ENCODE data around the gene MNX1.

The MNX1 gene

DNA sequence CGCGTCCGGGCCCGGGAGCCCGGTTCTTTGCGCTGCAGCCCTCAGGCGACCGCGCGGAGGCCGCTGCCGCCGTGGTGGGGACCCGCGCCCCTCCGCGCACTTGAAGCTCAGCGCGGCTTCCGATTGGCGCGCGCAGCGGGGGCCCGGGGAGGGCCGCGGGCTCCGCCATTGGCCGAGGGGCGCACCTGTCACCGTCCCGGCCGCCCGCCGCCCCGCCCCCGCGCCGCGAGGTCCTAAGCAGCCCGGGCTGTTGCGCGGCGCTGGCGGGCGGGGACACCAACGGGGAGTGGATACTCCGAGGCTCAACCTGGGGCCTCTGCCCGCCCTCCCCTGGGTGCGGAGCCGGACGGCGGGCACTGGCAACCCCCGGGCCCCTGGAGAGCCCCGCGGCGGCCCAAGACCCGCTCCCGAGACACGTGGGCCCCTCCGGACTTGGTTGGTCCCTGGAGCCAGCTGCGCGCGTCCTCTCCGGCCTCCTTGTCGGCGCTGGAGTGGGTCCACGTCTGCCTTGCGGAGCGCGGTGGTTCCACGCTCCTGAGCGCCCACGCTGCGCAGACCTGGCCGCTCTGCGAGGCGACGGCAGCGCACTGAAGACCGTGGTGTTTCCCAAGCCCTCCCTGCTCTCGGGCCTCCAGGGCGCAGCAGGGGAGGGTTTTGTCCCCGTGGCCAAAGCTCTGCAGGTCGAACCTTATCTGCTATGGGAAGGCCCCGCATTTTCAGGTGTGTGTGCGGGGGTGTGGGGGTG, at the start of gene MNX1:
Gene MNX1, minus strand, starts transcription at position 76 of the 745 bp plus-strand sequence. CDS start 313 bp downstream, outside the sequence.
- DNase-seq: peak in 1 of 56 donors; percentile 12

DNA sequence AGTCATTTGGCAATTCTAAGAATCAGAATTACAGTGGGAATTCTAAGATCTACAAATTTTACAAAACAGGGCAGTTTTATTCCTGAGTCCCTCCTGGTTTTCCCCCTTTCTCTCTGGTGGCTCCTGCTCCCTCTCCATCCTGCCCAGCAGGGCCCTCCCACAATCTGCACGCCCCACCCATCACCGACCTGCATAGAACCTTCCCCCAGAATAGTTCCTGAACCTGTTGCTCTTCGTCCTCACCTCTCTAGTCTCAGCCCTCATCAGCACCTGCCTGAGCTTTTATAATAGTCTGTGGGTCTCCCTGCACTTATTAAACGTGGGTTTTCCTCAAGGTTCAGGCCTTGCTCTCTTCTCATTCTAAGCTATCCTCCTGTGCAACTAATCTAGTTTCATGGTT, 49.1 kb upstream of the MNX1 start:
- no peak for DNase-seq

DNA sequence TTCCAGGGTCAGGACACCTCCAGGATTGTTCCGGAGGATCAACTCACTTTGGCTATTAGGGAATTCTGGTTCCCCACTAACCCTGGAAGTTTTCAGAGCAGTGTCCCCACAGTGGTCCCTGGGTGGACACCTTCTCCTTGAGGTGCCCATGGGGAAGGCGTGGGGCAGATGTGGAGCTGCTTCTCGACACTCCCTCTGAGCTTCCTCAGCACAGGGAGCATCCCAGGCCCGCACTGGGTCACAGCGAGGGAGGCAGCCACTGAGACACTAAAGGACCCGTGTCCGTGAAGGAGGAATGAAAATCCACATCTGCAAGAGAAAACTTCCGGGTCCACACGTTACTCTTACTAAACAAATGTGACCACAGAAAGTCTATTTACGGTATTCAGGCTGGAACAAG, 48.2 kb upstream of the MNX1 start:
- DNase-seq: no peak

DNA sequence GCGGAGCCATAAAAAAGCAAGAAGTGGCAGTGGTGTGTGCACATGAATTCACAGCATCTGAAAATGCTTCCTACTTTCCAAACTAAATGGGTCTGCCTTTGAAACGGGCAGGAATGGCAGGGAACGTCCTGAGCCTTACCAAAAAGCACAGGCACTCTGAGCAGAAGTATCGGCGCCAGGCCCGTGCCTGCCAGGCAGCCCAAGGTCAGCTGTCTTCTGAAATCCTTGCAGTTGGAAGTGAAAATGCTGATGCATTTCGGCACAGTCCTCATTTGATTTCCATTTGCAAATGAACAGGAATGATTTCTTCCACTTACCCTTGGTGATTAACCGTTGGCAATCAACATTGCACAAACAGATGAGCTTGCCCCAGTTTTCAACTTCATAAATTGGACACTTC, 47.6 kb upstream of the MNX1 start:
- no peak for DNase-seq

DNA sequence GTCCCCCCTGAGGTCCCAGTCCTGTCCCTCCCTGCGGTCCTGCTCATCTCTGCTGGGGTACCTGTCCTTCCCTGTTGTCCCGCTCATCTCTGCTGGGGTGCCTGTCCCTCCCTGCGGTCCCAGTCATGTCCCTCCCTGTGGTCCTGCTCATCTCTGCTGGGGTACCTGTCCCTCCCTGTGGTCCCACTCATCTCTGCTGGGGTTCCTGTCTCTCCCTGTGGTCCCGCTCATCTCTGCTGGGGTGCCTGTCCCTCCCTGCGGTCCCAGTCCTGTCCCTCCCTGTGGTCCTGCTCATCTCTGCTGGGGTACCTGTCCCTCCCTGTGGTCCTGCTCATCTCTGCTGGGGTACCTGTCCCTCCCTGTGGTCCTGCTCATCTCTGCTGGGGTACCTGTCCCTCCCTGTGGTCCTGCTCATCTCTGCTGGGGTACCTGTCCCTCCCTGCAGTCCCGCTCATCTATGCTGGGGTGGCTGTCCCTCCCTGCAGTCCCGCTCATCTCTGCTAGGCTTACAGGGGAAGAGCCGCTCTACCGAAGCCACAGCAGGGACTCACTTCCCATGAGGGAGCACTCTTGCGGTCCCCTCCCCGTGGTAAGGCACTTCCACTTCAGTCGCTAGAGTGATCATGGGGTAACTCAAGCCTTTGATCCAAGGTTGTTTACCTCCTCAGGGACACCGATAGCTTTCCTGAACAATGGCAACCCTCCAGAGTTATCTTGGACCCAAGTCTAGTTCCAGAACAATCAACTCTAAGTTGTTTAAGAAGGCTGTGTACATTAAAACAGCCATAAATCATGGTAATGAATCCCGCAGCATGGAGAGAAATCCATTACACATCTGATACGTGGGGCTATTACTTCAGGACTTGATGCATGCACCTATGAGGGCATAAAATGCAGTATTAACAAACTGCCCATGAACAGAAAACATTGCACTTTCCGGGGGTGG, 46.8 kb upstream of the MNX1 start:
- no peak for DNase-seq

DNA sequence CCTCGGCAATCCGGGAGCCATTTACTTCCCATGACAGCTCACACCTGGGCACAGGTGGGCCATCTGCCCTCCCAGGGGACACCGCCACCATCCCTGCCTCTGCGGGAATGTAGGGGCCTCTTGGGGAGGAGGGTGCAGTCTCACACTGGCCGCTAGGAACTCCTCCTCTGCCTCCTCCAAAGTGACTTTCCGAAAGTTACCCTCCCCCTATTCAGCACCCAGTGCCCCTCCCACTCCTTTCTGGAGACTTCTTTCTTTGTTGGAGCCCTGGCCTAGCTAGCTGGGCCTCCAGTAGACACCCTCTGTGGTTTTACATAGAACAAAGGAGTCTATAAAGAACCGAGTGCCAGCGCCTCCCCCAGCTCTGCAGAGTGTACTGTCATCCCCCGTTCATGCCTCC, 45.8 kb upstream of the MNX1 start:
- no peak for DNase-seq

DNA sequence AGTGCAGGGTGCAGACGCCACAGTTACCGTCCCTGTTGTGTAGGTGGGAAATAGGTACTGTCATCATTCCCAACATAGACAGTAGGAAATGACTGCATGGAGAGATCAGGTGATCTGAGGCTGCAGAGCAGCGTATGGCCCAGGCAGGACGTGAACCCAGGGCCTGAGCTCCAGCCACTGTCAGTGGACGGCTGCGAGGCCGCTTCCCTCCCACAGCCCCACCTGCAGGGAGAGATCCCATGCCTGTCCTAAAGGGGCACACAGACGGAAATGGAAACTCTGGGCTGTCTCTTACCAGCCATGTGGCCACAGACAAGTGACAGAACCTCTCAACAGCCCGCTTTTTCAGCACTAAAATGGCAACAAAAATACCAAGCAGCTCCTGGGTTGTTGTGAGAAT, 44.5 kb upstream of the MNX1 start:
- no peak for DNase-seq

DNA sequence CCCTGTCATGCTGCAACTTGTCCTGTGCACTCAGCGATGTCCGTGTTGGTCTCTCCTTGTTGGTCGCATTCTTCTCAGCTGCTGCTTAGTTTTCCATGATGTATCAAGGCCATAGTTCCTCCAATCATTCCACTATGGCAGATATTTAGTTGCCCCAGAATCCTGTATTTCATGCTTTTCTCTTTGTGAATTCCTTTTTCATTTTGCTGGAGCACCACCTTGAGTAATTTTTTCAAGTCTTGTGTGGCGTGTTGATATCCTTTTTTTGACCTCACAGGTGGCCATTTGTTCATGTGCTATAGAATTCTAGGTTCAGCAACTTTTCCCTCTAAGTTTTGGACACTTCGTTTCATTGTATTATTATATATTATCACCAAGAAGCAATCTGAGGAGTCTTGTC, 42.7 kb upstream of the MNX1 start:
- no peak for DNase-seq

DNA sequence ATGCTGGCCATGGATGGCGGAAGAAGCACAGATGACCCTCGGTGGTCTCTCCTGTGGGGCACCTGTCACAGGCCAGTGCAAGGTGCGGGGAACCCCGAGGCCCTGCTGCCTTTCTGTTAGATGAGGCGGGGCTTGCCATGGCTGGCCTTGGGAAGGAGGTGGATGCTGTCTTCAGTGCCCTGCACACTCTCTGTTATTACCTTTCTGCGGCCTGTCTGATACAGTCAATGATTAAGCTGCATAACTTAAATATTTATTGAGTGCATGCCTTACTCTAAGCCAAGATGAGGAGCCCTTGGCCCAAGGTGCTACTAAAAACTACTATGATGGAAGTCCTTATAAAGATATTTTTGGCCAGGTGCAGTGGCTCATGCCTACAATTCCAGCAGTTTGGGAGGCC, 36.7 kb upstream of the MNX1 start:
- no peak for DNase-seq

DNA sequence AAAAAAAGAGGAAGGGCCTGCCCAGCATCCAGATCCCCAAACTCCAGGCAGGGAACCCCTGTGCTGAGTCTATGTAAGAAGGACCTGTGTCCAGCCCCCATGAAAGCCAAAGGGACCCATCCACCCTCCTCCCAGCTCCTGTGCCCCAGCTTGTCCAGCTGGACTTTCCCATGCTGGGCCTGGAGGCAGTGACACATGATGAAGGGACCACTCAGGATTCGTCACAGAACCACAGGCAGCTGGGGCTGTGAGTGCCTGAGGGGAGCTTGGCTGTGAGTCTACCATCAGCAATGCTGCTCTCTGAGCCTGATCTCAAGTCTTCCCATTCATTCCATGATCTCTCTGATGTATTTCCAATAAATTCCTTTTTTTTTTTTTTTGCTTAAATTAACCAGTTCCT, 36.2 kb upstream of the MNX1 start:
- DNase-seq: no peak

DNA sequence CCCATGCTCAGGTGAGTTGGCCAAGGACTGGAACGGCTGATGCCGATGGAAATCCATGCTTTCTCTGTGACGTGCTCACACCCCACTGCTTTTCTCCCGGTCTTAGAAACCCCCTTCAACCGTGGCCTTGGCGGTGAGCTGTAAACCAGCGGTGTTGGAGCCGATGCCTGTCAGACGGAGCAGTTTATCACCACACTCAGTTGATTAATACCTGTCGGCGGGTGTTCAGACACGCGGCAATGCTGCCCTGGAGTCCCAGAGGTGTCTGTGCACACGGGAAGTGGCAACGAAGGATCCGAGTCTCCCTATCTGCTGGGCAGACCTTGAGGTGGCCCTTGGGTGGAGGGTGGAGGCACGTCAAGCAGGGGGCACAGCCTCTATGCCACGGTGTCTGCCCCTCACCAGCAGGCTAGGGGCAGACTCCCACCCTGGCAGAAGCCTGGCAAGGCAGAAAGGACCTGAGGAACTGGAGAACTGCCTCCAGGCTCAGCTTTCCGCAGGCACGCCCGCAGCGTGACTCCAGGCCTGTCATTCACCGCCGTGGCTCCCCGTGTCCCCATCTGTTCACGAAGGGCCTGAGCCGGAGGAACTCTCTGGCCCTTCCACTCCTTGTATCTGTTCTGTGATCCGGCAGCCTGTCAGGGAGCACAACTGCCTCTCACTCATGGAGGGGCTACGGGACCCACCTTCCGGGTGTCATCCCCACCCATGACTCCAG, 34.6 kb upstream of the MNX1 start:
- DNase-seq: no peak

DNA sequence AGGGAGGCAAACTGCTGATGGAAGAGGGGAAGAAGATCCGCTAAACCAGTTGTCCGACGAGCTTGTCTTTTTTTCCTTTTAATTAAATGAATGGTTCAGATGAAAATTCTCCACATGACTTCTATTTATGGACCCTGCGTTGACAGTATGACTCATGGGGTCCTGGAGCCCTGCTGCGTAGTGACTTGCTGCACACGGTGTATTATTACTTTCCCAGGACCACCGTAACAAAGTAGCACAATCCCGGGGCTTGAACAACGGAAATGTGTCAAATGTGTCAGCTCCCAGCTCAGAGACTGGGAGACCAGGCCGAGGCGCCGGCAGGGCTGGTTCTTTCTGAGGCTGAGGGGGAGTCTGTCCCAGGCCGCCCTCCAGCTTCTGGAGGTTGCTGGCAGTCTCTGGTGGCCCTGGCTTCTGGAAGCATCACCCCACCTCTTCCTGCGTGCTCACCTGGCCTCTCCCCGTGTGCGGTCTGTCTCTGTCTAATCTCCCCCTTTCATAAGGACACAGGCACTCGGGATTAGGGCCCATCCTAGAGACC, 33.8 kb upstream of the MNX1 start:
- DNase-seq: no peak

DNA sequence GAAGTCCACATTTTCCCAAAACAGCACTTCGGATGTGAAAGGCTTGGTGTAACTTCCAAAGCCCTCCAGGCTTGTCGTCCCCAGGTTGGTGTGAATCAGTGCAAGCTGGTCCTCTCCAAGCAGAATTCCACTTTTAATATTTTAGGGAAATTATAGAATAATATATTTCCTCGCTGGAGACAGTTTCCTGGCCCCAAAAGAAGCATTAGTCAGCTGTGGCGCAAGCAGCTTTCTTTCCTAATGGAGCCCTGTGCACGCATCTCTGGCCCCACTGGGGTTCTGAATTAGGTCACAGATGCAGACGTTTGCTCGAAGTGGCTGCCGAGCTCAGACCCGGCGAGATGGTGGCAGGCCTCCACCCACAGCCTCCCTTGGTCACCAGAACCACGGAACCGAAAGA, 33.3 kb upstream of the MNX1 start:
- no peak for DNase-seq

DNA sequence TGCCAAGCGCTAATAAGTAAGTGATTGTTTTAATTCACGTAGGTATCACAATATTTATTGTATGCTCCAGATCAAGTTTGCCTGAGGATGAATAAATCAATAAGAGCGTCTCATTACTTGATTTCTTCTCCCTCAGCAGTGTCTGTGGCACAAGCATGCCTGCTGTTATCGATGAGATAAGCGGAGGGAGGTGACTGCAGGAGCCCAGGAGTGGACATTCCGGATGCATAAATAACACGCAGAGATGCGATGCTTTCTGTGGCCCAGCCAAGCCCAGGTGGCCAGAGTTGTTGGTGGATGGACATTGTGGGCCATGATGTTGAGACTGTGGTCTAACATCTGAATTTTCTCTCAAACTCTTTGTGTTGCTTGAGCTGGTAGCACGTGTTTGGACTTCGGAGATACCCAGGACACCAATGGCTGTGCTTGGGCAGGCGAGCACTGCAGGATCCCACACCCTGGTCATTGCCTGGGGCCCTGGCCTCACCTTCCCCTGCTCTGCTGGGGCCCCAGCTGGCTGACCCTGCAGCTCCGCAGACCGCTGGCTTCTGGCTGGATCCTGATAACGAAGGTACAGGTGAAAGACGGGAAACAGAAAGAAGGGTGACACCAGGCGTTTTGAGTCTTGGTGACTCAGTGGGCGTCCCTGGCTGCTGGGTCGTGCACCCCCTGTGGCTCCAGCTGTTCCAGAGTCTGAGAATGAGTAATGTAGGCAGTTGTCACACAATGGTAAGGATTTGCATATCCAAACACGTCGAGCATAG, 31.2 kb upstream of the MNX1 start:
- DNase-seq: no peak

DNA sequence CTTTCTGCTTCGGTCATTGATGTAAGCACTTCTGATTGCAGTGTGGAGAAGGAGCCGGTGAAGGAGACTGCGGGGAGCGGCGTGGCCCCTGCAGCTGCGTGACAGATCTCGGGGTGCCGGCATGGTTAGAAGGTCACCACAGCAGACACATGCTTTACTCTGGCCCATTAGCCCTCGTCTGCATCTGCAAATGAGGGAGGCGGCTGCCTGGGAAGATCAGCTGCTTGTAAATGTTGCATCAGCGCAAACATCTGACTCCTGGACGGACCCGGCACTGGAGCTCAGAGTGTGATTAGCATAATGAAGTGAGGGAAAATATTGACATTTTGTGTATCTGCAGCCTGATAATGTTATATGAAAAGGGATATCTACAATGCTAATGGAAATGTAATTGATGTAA, 30.5 kb upstream of the MNX1 start:
- no peak for DNase-seq

DNA sequence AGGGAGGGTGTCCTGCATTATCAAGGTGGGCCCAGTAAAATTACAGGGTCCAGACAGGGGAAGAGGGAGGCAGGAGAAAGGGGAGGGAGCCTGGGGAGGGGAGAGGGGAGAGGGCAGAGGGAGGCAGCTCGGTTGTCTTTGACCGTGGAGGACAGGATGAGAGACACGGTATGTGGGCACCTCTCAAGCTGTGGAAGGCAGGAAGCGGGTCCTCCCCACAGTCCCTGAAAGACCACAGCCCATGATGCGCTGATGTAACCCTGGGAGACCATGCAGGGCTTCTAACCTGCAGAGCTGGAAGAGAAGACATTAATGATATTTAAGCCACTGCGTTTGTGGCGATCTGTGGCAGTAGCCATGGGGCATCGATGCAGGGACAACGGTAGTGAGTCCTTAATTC, 27.2 kb upstream of the MNX1 start:
- no peak for DNase-seq

DNA sequence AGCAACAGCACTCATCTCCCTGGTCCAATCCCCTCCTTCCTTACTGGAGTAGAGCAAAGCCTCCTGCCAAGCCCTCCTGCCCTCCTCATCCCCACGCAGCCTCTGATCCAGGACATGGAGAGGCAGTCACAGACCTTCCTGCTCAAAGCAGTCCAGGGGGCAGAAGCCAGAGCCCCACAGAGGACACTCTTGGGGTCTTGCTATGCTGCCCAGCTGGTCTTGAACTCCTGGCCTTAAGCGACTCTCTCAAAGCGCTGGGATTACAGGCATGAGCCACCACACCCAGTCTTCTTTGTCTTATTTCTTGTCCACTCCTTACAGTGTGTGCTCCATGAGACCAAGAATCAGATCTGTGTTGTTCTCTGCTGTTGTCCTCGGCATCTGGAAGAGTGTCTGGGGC, 26.6 kb upstream of the MNX1 start:
- no peak for DNase-seq

DNA sequence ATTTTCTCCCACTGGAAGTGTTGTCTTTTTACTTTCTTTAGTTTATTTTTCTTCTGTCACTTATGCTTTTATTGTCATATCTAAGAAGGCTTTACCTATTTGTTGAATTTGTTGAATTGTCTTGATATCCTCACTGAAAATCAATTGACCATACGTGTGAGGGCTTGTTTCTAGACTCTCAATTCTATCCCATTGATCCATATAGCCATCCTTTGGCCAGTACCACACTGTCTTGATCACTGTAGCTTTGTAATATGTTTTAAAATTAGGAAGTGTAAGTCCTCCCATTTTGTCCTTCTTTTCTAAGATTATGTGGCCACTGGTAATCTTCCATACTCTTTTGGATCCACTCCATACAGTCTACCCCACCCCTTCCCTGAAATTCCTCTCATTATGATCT, 25.5 kb upstream of the MNX1 start:
- DNase-seq: no peak

DNA sequence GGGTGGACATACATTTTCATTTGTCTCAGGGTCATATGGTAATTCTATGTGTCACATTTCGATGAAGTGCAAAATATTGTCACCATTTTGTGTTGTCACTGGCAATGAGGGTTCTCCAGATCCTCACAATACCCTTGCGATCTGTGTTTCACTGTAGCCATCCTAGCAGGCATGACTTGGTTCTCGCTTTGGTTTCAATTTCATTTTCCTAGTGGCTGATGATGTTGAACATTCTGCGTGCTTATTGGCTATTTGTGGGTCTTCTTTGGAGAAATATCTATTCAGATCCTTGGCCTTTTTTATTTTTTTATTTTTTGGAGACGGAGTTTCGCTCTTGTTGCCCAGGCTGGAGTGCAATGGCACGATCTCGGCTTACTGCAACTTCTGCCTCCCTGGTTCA, 24.8 kb upstream of the MNX1 start:
- no peak for DNase-seq

DNA sequence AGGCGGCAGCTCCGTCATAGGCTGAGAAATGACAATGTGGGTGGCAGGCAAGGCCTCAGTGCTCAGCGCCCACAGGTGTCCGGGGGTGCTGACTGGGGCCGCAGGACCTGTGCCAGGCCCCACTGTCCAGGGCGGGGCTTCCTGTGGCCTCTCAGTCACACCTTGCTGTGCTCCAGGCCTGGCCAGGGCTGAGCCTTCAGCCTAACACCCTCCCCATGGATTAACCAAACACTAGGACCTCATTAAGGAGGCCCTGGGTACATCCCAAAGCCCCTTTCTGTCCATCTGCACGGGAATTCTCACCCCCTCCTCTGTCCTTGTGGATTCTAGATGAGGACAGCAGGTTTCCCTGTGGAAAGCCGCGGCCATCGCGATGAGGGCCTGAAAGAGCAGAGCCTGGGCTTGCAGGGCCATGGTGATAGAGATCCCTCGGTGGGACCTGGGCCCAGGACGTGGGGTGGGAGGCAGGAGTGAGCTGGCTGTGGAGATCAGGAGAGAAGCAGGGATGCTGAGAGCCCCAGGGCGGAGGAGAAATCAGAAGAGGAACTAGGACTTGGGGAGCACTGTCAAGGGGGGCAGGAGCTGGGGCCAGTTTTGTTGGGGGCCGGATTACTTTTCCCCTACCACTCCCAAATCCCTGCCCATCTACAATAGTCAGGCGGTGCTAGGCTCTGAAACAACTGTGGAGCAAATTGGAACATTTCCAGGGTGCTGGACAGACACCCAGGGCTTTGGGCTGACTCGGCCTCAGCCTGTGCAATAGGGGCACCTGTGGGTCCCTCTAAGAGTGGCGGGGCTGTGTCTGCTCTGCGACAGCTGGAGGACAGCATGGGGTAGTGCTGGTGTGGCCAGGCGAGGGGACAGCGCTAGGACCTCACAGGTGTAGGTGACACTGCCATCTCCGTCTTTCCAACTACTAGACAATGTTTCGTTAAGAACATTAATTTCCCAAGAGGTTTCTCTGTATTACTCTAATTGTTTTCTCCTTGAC, 23.3 kb upstream of the MNX1 start:
- no peak for DNase-seq
